K562 (cell line): ENCODE measurements around the gene LIX1L. TPM values are rescaled to one million over a fixed set of nuclear protein-coding genes. Genes with fewer than 3 reads are reported as not detected.

Experiments used
- BRD4 ChIP-seq: fragments of 200-600 bp; sonication (generic); IDR thresholded peaks from 2 replicates; pipeline ENCODE4 v1.6.1; 2017; ENCODE audit warnings: inconsistent platforms
- DEAF1 ChIP-seq: fragments of 450-650 bp; formaldehyde crosslinking; IDR thresholded peaks from 2 replicates; pipeline ENCODE4 v1.4.0; 2020; ENCODE audit warnings: mild to moderate bottlenecking, moderate library complexity
- FUS ChIP-seq: fragments of 200-400 bp; formaldehyde crosslinking; optimal IDR thresholded peaks from 2 replicates; pipeline ENCODE3; 2017; ENCODE audit warnings: low read depth, low read length
- HLTF ChIP-seq: fragments of 450-650 bp; IDR thresholded peaks from 2 replicates; pipeline ENCODE4 v1.6.1; 2016
- KAT7 ChIP-seq: sonication (generic); formaldehyde crosslinking; IDR thresholded peaks from 2 replicates; pipeline ENCODE4 v1.8.0; 2022; ENCODE audit warnings: missing genetic modification reagents, mild to moderate bottlenecking, borderline replicate concordance
- MBD2 ChIP-seq: sonication (generic); IDR thresholded peaks from 2 replicates; pipeline ENCODE4 v1.6.1; 2016; ENCODE audit warnings: low read depth, borderline replicate concordance
- ZZZ3 ChIP-seq: fragments of 450-650 bp; IDR thresholded peaks from 2 replicates; pipeline ENCODE4 v1.6.1; 2016; ENCODE audit warnings: antibody characterized with exemption, mild to moderate bottlenecking, moderate library complexity
- polyA plus RNA-seq, 8 experiments: library from polyadenylated mRNA; depleted of rRNA in 4 of 8; stranded (reverse) in 5 of 8; unstranded in 3 of 8; fragments of >200 nt; fragmentation: Nextera tagmentation in 2 of 8; fragmentation: Illumina TruSeq in 1 of 8; extraction: Ambion mirVana in 2 of 8; extraction: Trizol in 1 of 8; gene quantifications; 2 replicates each; pipeline versions ENCODE4 v1.2.1 to v1.2.3, GENCODE V29; 2011 to 2014; ENCODE audit warnings: inconsistent platforms in 1 of 8, missing spikeins in 1 of 8
- total RNA-seq, 7 experiments: library from RNA; depleted of rRNA in 6 of 7; stranded (reverse); fragments of >200 nt in 6 of 7; fragmentation: Illumina TruSeq in 2 of 7; extraction: Trizol in 2 of 7; gene quantifications; 2 replicates each; pipeline versions ENCODE4 v1.2.1 to v1.2.3, GENCODE V29; 2011 to 2021; ENCODE audit warnings: low replicate concordance in 1 of 7
- TF ChIP-seq, protein P1 (sequence below), 2 experiments: fragments of 150-350 bp in 1 of 2; IDR thresholded peaks; 2 replicates each; pipeline ENCODE4 v1.6.1; 2012 to 2016; ENCODE audit warnings: low read depth in 2 of 2, low read length in 2 of 2, mild to moderate bottlenecking in 1 of 2, moderate library complexity in 1 of 2
- TF ChIP-seq, protein P2 (sequence below): fragments of 450-650 bp; IDR thresholded peaks from 2 replicates; pipeline ENCODE4 v1.6.1; 2016; ENCODE audit warnings: low read depth

The LIX1L gene
- total and polyA plus RNA-seq, 9 of the 15 experiments (the other 6 are each of a cell fraction or from before 2014, with no cell fraction given): 4.6 to 26.5 (median 12.5) TPM

DNA sequence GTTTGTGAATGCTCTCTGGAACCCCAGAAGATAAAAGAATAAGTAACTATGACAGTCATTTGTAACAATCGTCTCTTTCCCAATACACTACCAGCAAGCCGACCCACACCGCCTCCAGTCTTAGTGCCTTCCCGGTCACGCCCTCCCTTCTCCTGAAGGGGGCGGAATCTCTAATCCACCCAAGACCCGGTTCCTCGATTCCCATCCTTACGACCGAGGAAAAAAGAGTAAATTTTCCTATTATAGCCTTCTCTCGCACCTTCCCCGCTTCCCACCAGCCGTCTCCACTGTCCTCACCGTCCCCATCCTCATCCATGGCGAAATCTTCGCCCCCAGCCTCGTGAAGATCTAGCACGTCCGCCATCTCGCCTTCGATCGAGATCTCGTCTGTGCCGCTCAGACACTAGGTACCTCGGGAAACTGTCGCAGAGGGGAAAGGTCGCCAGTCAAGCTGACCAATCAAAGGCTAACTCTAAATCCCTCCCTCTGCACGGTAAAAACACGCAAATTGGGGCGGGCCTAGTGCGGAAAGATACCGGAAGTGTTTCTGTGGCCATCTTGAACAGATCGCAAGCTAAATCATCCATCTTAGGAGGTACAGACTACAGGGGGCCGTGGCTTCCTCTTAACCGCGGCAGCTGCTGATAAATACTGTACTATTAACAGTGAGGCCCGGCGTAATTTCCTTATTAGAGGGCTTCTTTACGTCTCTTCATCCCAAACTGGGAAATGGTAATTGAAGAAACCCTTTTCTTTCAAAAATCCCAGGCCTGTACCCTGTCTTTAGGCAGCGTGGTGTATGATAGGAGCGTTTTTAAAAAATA lies 30.5 kb downstream of the LIX1L start, which contains the start of gene RBM8A (continued):
- TF ChIP-seq BRD4: peak; percentile 94
- no peak for TF ChIP-seq FUS
- peak; percentile 40; the same call in 1 of the 2 replicates for TF ChIP-seq KAT7
- TF ChIP-seq, protein P1, sequence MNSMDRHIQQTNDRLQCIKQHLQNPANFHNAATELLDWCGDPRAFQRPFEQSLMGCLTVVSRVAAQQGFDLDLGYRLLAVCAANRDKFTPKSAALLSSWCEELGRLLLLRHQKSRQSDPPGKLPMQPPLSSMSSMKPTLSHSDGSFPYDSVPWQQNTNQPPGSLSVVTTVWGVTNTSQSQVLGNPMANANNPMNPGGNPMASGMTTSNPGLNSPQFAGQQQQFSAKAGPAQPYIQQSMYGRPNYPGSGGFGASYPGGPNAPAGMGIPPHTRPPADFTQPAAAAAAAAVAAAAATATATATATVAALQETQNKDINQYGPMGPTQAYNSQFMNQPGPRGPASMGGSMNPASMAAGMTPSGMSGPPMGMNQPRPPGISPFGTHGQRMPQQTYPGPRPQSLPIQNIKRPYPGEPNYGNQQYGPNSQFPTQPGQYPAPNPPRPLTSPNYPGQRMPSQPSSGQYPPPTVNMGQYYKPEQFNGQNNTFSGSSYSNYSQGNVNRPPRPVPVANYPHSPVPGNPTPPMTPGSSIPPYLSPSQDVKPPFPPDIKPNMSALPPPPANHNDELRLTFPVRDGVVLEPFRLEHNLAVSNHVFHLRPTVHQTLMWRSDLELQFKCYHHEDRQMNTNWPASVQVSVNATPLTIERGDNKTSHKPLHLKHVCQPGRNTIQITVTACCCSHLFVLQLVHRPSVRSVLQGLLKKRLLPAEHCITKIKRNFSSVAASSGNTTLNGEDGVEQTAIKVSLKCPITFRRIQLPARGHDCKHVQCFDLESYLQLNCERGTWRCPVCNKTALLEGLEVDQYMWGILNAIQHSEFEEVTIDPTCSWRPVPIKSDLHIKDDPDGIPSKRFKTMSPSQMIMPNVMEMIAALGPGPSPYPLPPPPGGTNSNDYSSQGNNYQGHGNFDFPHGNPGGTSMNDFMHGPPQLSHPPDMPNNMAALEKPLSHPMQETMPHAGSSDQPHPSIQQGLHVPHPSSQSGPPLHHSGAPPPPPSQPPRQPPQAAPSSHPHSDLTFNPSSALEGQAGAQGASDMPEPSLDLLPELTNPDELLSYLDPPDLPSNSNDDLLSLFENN (IDR thresholded peaks at IDR 0.05; ENCODE audit: low read depth in 2 of 2, low read length in 2 of 2): peak in 1 of 2 experiments; percentile 61; a peak in 1 of 4 replicates
- TF ChIP-seq ZZZ3: peak; percentile 79
- TF ChIP-seq MBD2: peak; percentile 94
- TF ChIP-seq HLTF: peak; percentile 98
- TF ChIP-seq DEAF1: peak; percentile 28; the same call in 1 of the 2 replicates
- TF ChIP-seq, protein P2, sequence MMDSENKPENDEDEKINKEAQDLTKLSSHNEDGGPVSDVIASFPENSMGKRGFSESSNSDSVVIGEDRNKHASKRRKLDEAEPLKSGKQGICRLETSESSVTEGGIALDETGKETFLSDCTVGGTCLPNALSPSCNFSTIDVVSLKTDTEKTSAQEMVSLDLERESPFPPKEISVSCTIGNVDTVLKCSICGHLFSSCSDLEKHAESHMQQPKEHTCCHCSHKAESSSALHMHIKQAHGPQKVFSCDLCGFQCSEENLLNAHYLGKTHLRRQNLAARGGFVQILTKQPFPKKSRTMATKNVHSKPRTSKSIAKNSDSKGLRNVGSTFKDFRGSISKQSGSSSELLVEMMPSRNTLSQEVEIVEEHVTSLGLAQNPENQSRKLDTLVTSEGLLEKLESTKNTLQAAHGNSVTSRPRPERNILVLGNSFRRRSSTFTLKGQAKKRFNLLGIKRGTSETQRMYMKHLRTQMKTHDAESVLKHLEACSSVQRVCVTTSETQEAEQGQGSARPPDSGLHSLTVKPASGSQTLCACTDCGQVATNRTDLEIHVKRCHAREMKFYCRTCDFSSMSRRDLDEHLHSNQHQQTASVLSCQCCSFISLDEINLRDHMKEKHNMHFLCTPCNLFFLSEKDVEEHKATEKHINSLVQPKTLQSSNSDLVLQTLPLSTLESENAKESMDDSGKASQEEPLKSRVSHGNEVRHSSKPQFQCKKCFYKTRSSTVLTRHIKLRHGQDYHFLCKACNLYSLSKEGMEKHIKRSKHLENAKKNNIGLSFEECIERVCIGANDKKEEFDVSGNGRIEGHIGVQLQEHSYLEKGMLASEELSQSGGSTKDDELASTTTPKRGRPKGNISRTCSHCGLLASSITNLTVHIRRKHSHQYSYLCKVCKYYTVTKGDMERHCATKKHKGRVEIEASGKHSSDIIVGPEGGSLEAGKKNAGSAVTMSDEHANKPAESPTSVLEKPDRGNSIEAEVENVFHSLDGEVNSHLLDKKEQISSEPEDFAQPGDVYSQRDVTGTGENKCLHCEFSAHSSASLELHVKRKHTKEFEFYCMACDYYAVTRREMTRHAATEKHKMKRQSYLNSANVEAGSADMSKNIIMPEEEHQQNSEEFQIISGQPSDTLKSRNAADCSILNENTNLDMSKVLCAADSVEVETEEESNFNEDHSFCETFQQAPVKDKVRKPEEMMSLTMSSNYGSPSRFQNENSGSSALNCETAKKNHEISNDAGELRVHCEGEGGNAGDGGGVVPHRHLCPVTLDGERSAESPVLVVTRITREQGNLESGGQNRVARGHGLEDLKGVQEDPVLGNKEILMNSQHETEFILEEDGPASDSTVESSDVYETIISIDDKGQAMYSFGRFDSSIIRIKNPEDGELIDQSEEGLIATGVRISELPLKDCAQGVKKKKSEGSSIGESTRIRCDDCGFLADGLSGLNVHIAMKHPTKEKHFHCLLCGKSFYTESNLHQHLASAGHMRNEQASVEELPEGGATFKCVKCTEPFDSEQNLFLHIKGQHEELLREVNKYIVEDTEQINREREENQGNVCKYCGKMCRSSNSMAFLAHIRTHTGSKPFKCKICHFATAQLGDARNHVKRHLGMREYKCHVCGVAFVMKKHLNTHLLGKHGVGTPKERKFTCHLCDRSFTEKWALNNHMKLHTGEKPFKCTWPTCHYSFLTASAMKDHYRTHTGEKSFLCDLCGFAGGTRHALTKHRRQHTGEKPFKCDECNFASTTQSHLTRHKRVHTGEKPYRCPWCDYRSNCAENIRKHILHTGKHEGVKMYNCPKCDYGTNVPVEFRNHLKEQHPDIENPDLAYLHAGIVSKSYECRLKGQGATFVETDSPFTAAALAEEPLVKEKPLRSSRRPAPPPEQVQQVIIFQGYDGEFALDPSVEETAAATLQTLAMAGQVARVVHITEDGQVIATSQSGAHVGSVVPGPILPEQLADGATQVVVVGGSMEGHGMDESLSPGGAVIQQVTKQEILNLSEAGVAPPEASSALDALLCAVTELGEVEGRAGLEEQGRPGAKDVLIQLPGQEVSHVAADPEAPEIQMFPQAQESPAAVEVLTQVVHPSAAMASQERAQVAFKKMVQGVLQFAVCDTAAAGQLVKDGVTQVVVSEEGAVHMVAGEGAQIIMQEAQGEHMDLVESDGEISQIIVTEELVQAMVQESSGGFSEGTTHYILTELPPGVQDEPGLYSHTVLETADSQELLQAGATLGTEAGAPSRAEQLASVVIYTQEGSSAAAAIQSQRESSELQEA: peak; percentile 36; the same call in 1 of the 2 replicates
